Stimulated activated CD4-positive, alpha-beta T cell treated with anti-CD3 and anti-CD28 coated beads, TNF-alpha, amount 100 ng/mL, for 24 hours (primary cell): ENCODE measurements around the gene PFDN1.

ENCODE experiments used
- DNase-seq, 3 experiments: peaks; one replicate each; pipeline ENCODE4 v3.0.0-alpha.2; 2020; ENCODE audit warnings: low read depth in 3 of 3

The PFDN1 gene

GRCh38 chr5:140328036-140328764 lies 25.3 kb upstream of the PFDN1 start:
- DNase-seq: no peak

- no peak for DNase-seq
Observed at GRCh38 chr5:140327589-140327988, 24.7 kb upstream of the PFDN1 start.

- no peak for DNase-seq
Observed at GRCh38 chr5:140325486-140325885, 22.6 kb upstream of the PFDN1 start.

GRCh38 chr5:140324617-140325241 lies 21.8 kb upstream of the PFDN1 start:
- no peak for DNase-seq

- DNase-seq: no peak
Observed at GRCh38 chr5:140324041-140324600, 21.2 kb upstream of the PFDN1 start.

GRCh38 chr5:140322751-140323731 lies 20.1 kb upstream of the PFDN1 start:
- no peak for DNase-seq

- no peak for DNase-seq
Observed at GRCh38 chr5:140321796-140322195, 18.9 kb upstream of the PFDN1 start.

- no peak for DNase-seq
Observed at GRCh38 chr5:140319833-140320232, 16.9 kb upstream of the PFDN1 start.

- DNase-seq: no peak
Observed at GRCh38 chr5:140318792-140319191, 15.9 kb upstream of the PFDN1 start.

- DNase-seq: no peak
Observed at GRCh38 chr5:140317859-140318258, 15.0 kb upstream of the PFDN1 start.

GRCh38 chr5:140312791-140313189 lies 9.9 kb upstream of the PFDN1 start:
- DNase-seq: no peak

- DNase-seq: no peak
Observed at GRCh38 chr5:140312067-140312790, 9.3 kb upstream of the PFDN1 start.

- no peak for DNase-seq
Observed at GRCh38 chr5:140311011-140311467, 8.1 kb upstream of the PFDN1 start.

GRCh38 chr5:140310434-140310833 lies 7.5 kb upstream of the PFDN1 start:
- DNase-seq: no peak

GRCh38 chr5:140309706-140310249 lies 6.9 kb upstream of the PFDN1 start:
- DNase-seq: no peak

GRCh38 chr5:140305471-140305870 lies 2.6 kb upstream of the PFDN1 start:
- DNase-seq: no peak

- DNase-seq: no peak
Observed at GRCh38 chr5:140303966-140304365, 1.1 kb upstream of the PFDN1 start.

- no peak for DNase-seq
Observed at GRCh38 chr5:140301136-140301535, 1.8 kb downstream of the PFDN1 start.

- DNase-seq: no peak
Observed at GRCh38 chr5:140299056-140299455, 3.8 kb downstream of the PFDN1 start.

- no peak for DNase-seq
Observed at GRCh38 chr5:140298183-140298601, 4.7 kb downstream of the PFDN1 start.

GRCh38 chr5:140297283-140297682 lies 5.6 kb downstream of the PFDN1 start:
- no peak for DNase-seq
